22Rv1 (cell line): ENCODE data around the gene LRRC3.
"Not testable (repeated sequence)": the region's sequence is repeated elsewhere in the genome, so short reads cannot be mapped to it uniquely, and the experiment has no call there.

Experiments used
- H3K27ac ChIP-seq: fragments of 450-650 bp; 2 replicates; pipeline ENCODE4 v1.5.1; 2017
- ZFX ChIP-seq: fragments of 450-650 bp; IDR thresholded peaks from 2 replicates; pipeline ENCODE4 v1.6.1; 2017; ENCODE audit warnings: antibody characterized with exemption, borderline replicate concordance
- TF ChIP-seq, protein P1 (sequence below): fragments of 450-650 bp; IDR thresholded peaks from 2 replicates; pipeline ENCODE4 v1.5.1; 2017; ENCODE audit warnings: mild to moderate bottlenecking

LRRC3 gene

GRCh38 chr21:44498280-44499210 is 43.2 kb downstream of the LRRC3 start:
- no peak overlapping the region for H3K27ac ChIP-seq
- TF ChIP-seq, protein P1, sequence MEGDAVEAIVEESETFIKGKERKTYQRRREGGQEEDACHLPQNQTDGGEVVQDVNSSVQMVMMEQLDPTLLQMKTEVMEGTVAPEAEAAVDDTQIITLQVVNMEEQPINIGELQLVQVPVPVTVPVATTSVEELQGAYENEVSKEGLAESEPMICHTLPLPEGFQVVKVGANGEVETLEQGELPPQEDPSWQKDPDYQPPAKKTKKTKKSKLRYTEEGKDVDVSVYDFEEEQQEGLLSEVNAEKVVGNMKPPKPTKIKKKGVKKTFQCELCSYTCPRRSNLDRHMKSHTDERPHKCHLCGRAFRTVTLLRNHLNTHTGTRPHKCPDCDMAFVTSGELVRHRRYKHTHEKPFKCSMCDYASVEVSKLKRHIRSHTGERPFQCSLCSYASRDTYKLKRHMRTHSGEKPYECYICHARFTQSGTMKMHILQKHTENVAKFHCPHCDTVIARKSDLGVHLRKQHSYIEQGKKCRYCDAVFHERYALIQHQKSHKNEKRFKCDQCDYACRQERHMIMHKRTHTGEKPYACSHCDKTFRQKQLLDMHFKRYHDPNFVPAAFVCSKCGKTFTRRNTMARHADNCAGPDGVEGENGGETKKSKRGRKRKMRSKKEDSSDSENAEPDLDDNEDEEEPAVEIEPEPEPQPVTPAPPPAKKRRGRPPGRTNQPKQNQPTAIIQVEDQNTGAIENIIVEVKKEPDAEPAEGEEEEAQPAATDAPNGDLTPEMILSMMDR: no peak
- TF ChIP-seq ZFX: no peak

GRCh38 chr21:44499211-44499560 is 43.9 kb downstream of the LRRC3 start:
- TF ChIP-seq, protein P1: no peak
- no peak for TF ChIP-seq ZFX
- H3K27ac ChIP-seq: no peak overlapping the region

- no peak overlapping the region for H3K27ac ChIP-seq
- TF ChIP-seq, protein P1: no peak
- no peak for TF ChIP-seq ZFX
Measured at GRCh38 chr21:44499631-44500030, 44.3 kb downstream of the LRRC3 start.

DNA sequence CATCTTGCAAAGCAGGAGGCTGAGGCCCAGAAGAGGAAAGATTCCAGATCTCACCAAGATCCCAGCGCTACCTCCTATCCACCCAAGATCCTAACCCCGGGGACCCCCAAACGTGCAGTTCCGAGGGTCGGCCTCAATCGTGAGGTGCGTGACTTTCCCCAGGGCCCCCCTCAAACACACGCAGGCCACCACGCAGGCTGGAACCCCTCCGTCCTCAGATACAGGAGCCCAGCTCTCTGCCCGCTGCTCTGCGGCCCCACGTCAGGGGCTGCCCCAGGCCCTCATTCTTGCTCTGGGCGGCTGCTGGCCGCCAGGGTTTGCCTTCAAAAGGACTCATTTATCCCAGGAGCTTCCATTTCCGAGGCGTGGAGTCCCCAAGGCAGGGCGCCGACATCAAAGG is 44.8 kb downstream of the LRRC3 start:
- TF ChIP-seq, protein P1: no peak
- no peak for TF ChIP-seq ZFX

DNA sequence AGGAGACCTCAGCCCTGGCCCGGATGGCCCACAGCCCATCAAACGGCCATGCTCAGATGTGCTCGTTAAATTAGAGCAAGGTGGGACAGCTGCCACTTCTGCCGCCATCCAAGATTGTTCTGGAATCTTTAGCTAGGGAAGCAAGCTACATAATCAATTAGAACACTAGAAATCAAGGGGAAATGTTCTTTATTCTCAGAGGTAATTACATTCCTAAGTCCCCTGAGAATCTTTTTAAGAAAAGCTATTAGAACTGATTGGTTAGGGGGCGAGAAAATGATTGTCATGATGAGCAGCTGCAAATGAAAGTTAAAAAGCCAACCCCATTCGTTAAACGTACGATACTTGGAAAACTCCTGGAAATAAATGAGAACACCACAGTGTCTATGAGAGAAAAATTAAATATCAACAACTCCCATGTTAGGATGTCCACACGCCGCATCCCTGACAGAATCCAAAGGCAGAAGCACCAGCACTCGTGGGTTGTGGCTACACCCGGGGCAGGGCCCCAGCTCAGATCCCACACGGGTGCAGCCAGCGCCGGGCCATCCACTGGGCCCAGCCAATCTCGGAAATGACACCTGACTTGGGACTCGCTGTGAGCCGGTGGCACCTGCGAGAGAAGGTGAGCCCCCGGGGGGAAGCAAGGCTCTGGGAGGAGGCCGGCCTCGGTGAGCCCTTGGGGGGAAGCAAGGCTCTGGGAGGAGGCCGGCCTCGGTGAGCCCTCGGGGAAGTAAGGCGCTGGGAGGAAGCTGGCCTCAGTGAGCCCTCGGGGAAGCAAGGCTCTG is 47.1 kb downstream of the LRRC3 start:
- H3K27ac ChIP-seq: no peak overlapping the region
- TF ChIP-seq, protein P1: no peak
- TF ChIP-seq ZFX: no peak

More for the DNA sequence above, 44.8 kb downstream of the LRRC3 start:
- H3K27ac ChIP-seq: no peak overlapping the region

DNA sequence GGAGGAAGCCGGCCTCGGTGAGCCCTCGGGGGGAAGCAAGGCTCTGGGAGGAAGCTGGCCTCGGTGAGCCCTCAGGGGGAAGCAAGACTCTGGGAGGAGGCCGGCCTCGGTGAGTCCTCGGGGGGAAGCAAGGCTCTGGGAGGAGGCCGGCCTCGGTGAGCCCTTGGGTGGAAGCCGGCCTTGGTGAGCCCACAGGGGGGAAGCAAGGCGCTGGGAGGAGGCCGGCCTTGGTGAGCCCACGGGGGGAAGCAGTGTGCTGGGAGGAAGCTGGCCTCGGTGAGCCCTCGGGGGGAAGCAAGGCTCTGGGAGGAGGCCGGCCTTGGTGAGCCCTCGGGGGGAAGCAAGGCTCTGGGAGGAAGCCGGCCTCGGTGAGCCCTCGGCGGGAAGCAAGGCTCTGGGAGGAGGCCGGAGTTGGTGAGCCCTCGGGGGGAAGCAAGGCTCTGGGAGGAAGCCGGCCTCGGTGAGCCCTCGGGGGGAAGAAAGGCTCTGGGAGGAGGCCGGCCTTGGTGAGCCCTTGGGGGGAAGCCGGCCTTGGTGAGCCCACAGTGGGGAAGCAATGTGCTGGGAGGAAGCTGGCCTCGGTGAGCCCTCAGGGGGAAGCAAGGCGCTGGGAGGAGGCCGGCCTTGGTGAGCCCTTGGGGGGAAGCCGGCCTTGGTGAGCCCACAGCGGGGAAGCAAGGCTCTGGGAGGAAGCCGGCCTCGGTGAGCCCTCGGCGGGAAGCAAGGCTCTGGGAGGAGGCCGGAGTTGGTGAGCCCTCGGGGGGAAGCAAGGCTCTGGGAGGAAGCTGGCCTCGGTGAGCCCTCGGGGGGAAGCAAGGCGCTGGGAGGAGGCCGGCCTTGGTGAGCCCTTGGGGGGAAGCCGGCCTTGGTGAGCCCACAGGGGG is 47.9 kb downstream of the LRRC3 start:
- not testable (repeated sequence) for H3K27ac ChIP-seq

- no peak overlapping the region for H3K27ac ChIP-seq
- no peak for TF ChIP-seq ZFX
- TF ChIP-seq, protein P1: no peak
Measured at GRCh38 chr21:44503901-44504399, 48.6 kb downstream of the LRRC3 start.
